Astrocyte of the spinal cord (primary cell): ENCODE measurements around the gene SIL1.

Source experiments
- DNase-seq: peaks from one replicate; pipeline ENCODE4 v3.0.0; 2011; ENCODE audit warnings: low read depth, low spot score
- H3K4me3 ChIP-seq: 2 replicates; pipeline ENCODE4 v1.5.1; 2011; ENCODE audit warnings: low read depth, mild to moderate bottlenecking, low read length, moderate library complexity
- CTCF ChIP-seq: IDR thresholded peaks from 2 replicates; pipeline ENCODE4 v1.5.1; 2012; ENCODE audit warnings: low read depth, mild to moderate bottlenecking, low read length, inconsistent platforms
- in situ Hi-C: cut with HindIII; loops from 2 replicates; pipeline ENCODE4 v1.10.0; 2017; ENCODE audit warnings: low sequenced_read_pairs

Gene SIL1

GRCh38 chr5:138932171-138932810 is 265.9 kb downstream of the SIL1 start:
- no peak for DNase-seq
- in situ Hi-C loops: no loop called here
- no peak overlapping the region for H3K4me3 ChIP-seq
- no peak for TF ChIP-seq CTCF

- in situ Hi-C loops: no loop called here
- no peak for DNase-seq
- no peak overlapping the region for H3K4me3 ChIP-seq
- TF ChIP-seq CTCF: no peak
These were observed 267.6 kb downstream of the SIL1 start for GRCh38 chr5:138930371-138931097.

DNA sequence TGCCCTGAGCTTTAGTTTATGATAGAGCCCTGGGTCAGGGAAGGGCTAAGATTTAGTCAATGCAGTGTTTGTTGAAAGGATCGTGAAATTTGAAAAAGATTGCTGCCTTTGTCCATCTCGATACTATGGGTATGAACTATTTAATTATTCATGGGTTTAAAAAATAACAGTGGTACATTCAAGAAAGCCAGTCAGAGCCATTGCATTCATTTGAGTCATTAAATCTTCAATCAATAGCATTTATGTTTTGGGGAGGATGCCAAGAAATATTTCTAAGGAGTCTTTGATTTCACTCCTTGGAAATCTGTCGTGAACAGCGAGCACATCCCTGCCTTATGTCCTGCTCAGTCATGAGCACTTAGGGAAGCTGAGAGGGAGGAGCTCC is 268.6 kb downstream of the SIL1 start:
- DNase-seq: no peak
- no peak overlapping the region for H3K4me3 ChIP-seq
- in situ Hi-C loops: no loop called here
- no peak for TF ChIP-seq CTCF

DNA sequence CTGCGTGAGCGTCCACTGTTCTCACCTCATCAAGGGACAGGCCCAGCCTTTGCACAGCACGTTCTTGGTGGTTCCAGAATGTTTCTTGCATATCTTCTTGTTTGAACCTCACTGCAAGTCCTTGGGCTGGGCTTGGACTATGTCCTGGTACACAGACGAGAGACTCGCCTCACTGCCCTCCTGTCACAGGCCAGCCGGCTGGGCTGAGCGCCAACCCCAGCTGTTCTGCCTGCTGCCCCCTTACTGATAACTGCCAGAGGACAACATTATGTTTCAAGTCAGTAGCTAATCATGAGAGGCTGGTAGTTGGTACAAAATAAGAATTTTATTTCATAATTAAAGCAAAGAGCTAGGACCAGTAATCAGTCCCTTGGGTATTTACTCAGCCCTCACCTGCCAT is 270.2 kb downstream of the SIL1 start:
- TF ChIP-seq CTCF: no peak
- in situ Hi-C loops: no loop called here
- no peak overlapping the region for H3K4me3 ChIP-seq
- no peak for DNase-seq

GRCh38 chr5:138927544-138927943 is 270.6 kb downstream of the SIL1 start:
- TF ChIP-seq CTCF: no peak
- H3K4me3 ChIP-seq: no peak overlapping the region
- DNase-seq: no peak
- in situ Hi-C loops: no loop called here

GRCh38 chr5:138926688-138927448 is 271.3 kb downstream of the SIL1 start:
- no peak overlapping the region for H3K4me3 ChIP-seq
- DNase-seq: no peak
- no peak for TF ChIP-seq CTCF
- in situ Hi-C loops: no loop called here
